Activated T-helper 17 cell treated with anti-CD3 and anti-CD28 coated beads, Interleukin-2, amount 50 U/mL, for 72 hours (primary cell): ENCODE results near the gene DTX2. TPM values are rescaled to one million over a fixed set of nuclear protein-coding genes. Genes with fewer than 3 reads are reported as not detected.
"Not testable (repeated sequence)": the region's sequence is repeated elsewhere in the genome, so short reads cannot be mapped to it uniquely, and the experiment has no call there.

Experiments used
- ATAC-seq: fragments of 150-1000 bp; cut with Tn5 transposase; replicated peaks from 2 replicates; pipeline ENCODE4 v1.10.0; 2021; ENCODE audit warnings: mild to moderate bottlenecking, moderate library complexity
- H3K27ac Mint-ChIP-seq: one replicate; pipeline ENCODE4 v1.8.0; 2022; ENCODE audit warnings: mixed read lengths
- H3K27me3 Mint-ChIP-seq: one replicate; pipeline ENCODE4 v1.8.0; 2022; ENCODE audit warnings: mixed read lengths
- H3K36me3 Mint-ChIP-seq: one replicate; pipeline ENCODE4 v1.8.0; 2022; ENCODE audit warnings: low read depth, mild to moderate bottlenecking, mixed read lengths
- H3K4me1 Mint-ChIP-seq: one replicate; pipeline ENCODE4 v1.8.0; 2022; ENCODE audit warnings: mixed read lengths
- H3K4me3 Mint-ChIP-seq: one replicate; pipeline ENCODE4 v1.8.0; 2022; ENCODE audit warnings: mild to moderate bottlenecking, mixed read lengths
- H3K9me3 Mint-ChIP-seq: one replicate; pipeline ENCODE4 v1.8.0; 2022; ENCODE audit warnings: mixed read lengths
- total RNA-seq, 2 donors: library from RNA; stranded (reverse); gene quantifications; one replicate each; pipeline ENCODE4 v1.2.3, GENCODE V29; 2022

DTX2 gene
- total RNA-seq, 2 donors from 2014 or later: 26.4 to 32.6 TPM

DNA sequence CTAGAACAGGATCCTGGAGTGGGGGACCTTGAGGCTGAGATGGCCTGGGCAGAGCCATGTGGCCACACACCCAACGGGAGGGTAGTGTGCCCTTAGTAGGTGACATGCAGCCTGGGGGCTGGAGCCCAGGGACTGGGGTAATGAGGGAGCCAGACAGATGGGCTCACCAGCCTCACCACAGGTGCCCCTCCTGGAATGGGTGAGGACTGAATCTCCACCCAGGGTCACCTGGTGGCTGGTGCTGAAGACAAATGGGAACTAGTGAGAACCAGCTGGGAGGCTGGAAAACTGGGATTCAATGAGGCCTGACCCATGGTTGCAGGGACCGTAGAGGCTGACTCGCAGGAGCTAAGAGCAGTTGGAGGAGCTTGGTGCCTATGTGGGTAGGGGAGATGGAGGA is 30.7 kb upstream of the DTX2 start:
- H3K4me1 Mint-ChIP-seq: no peaks in the 10 kb centered on the region
- no peaks in the 10 kb centered on the region for H3K36me3 Mint-ChIP-seq
- H3K9me3 Mint-ChIP-seq: no peaks in the 10 kb centered on the region
- no peak overlapping the region for H3K4me3 Mint-ChIP-seq
- ATAC-seq: no peak
- no peak overlapping the region for H3K27ac Mint-ChIP-seq
- no peaks in the 10 kb centered on the region for H3K27me3 Mint-ChIP-seq

DNA sequence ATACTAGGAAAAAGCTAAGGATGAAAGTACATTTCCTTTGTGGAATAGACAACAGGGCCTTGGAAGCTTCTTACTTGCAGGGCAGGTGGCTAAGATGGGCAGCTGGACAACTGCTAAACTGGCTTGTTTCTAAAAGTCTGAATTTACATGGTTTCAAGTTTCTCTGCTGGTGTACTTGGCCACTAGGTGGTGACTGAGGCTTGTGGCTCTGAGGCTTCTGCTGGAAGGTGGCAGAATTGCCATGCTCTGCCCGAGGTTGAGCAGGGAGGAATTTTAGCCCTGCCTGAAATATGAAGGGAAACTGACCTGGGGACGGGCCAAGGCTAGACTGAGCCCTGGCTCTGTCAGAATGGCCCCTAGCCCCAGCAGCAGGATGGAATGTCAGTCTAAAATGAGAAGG is 23.6 kb upstream of the DTX2 start:
- H3K27ac Mint-ChIP-seq, H3K36me3 Mint-ChIP-seq, H3K4me1 Mint-ChIP-seq, H3K27me3 Mint-ChIP-seq, H3K4me3 Mint-ChIP-seq, H3K9me3 Mint-ChIP-seq: not testable (repeated sequence)
- peak; percentile 70 for ATAC-seq

DNA sequence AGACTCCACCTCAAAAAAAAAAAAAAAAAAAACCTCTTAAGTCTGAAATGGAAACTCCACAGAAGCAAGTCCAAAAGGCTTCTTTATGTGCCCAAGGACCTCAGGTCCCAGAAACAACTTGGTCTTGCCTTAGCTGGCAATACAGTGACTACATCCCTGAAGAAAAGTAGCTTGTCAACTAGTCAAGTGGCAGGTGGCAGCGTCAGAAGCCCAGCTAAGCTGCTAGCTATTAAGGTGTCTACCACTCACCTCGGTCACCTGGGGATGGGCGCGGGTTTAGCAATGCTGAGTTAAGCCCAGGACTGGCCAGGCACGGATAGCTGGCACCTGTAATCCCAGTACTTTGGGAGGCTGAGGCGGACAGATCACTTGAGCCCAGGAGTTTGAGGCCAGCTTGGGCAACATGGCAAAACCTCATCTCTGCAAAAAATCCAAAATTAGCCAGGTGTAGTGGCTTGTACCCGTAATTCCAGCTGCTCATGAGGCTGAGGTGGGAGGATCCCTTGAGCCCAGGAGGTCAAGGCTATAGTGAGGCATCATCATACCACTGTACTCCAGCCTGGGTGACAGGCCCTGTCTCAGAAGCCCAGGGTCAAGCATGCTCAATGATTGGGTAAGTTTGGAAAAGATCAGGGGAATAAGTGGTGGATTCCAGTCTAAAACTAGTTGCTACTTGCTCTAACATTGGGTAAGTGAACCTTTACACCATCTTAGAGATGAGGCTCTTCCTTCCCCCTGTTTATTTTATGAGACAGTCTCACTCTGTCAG is 22.2 kb upstream of the DTX2 start:
- not testable (repeated sequence) for ATAC-seq, H3K27ac Mint-ChIP-seq, H3K9me3 Mint-ChIP-seq, H3K4me3 Mint-ChIP-seq, H3K36me3 Mint-ChIP-seq, H3K27me3 Mint-ChIP-seq, H3K4me1 Mint-ChIP-seq

DNA sequence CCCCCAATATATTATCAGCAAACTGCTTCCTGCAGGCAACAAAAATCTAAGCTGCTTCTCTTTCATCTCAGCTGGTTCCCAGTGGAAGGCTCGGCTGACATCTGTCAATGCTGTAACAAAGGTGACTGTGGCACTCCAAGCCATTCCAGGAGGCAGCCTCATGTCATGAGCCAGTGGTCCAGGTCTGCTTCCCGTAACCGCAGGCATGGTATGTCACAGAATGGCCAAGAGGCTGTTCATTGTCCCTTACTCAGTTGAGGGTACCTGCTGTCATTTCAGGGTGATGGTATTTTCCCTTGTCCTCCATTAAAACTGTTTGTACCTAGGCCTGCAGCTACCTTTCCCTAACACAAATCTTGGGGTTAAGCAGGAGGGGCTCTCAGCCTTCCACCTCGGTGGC is 21.1 kb upstream of the DTX2 start:
- not testable (repeated sequence) for H3K36me3 Mint-ChIP-seq, H3K4me3 Mint-ChIP-seq, H3K27ac Mint-ChIP-seq, ATAC-seq, H3K4me1 Mint-ChIP-seq, H3K9me3 Mint-ChIP-seq, H3K27me3 Mint-ChIP-seq

DNA sequence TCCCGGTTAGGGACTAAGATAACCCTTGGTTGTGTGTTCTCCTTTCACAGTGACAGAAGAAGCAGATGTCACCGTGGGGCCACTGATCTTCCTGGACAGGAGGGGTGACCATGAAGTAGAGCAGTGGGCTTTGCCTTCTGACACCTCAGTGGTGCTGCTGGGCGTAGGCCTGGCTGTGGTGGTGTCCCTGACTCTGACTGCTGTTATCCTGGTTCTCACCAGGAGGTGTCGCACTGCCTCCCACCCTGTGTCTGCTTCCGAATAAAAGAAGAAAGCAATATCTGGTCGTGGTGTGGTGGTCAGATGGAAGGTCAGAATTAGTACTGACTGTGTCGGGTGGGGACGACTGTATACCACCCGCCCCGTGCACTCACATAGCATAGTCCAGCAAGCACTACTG is 19.7 kb upstream of the DTX2 start:
- not testable (repeated sequence) for H3K9me3 Mint-ChIP-seq

DNA sequence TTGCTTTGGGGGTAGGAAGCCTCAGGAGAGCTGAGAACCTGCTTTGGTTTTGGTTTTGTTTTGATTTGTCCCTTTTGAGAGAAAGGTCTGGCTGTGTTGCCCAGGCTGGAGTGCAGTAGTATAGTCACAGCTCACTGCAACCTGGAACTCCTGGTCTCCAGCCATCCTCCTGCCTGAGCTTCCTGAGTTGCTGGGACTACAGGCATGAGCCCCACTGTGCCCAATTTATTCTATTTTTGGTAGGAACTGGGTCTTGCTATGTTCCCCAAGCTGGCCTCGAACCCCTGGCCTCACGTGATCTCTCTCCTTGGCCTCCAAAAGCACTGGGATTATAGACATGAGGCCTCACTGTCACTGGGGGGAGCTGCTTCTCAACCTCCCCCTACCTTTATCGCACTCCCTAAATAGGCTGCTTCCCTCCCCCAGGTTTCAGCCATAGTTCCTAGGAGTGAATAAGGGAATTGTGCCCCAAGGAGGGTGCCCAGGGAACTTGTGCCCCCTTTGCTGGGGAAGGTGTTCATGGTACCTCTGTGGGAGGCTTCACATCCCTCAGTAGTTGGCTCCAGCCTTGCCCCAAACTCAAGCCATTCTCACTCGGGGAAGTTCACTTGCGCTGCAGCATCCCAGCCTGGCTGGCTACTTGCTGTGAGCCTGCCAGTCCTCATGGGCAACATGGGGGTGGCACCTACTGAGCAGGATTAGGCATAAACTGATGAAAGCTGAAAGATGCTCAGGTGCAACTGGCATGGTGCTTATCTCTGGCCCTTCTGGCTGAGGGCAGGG is 18.7 kb upstream of the DTX2 start:
- not testable (repeated sequence) for H3K4me3 Mint-ChIP-seq, H3K27ac Mint-ChIP-seq, H3K36me3 Mint-ChIP-seq, H3K4me1 Mint-ChIP-seq, H3K9me3 Mint-ChIP-seq, H3K27me3 Mint-ChIP-seq, ATAC-seq

More for the DNA sequence above, 19.7 kb upstream of the DTX2 start:
- H3K27ac Mint-ChIP-seq, H3K27me3 Mint-ChIP-seq, H3K4me3 Mint-ChIP-seq, H3K36me3 Mint-ChIP-seq, H3K4me1 Mint-ChIP-seq: not testable (repeated sequence)
- ATAC-seq: peak; percentile 51

DNA sequence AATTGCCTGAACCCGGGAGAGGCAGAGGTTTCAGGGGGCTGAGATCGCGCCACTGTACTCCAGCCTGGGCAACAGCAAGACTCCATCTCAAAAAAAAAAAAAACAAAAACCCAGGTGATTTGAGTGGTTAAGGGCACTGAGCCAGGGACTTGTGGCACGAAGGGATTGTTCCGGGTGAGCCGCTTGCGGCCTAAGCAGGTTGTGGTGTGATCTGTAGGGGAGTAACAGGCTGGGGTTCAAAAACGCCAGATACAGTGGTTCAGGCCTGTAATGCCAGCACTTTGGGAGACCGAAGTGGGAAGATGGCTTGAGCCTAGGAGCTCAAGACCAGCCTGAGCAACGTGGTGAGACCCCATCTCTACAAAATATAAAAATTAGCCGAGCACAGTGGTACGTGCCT is 17.7 kb upstream of the DTX2 start:
- H3K27ac Mint-ChIP-seq: not testable (repeated sequence)
- peak; percentile 64 for ATAC-seq

DNA sequence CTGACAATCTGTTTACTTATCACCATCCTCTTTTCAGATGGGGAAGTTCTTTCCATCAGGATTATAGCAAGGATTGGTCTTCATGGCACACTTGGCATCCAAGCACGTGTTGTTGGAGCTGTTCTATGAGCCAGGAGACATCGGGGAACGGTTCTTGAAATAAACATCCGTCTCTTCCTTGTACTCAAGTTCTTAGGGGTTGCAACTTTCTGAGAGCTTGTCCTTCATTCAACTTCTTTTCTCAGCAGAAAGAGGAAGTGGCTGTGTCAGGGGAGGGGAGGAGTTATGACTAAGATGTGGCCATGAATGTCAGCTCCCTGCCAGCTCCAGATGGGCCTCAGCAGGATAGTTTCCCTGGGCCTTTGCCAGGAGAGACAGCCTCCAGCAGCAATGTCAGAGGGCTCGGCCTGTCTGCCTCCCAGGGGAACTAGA is 15.9 kb upstream of the DTX2 start:
- H3K27me3 Mint-ChIP-seq, H3K27ac Mint-ChIP-seq, H3K36me3 Mint-ChIP-seq, H3K9me3 Mint-ChIP-seq, H3K4me1 Mint-ChIP-seq: not testable (repeated sequence)
- peak overlapping the region; percentile 26 for H3K4me3 Mint-ChIP-seq
- ATAC-seq: peak; percentile 88

More for the DNA sequence above, 17.7 kb upstream of the DTX2 start:
- not testable (repeated sequence) for H3K9me3 Mint-ChIP-seq, H3K4me1 Mint-ChIP-seq, H3K4me3 Mint-ChIP-seq, H3K27me3 Mint-ChIP-seq, H3K36me3 Mint-ChIP-seq

DNA sequence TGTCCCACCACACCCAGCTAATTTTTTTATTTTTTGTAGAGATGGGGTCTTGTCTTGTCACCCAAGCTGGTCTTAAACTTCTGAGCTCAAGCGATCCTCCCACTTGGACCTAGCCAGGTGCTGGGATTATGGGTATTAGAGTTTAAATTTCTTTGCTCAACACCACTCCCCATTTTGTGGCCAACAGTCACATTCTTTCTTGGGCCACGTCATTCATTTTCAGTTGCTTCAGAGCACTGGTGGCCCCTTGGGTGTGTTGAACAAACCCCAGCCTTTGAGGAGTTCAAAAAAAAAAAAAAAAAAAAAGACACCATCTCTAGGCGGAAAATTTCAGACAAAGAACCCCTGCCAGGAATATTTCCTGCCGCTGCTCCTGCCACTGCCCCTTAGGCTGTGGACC is 4.5 kb upstream of the DTX2 start:
- not testable (repeated sequence) for ATAC-seq, H3K4me3 Mint-ChIP-seq, H3K4me1 Mint-ChIP-seq, H3K36me3 Mint-ChIP-seq, H3K27ac Mint-ChIP-seq, H3K27me3 Mint-ChIP-seq, H3K9me3 Mint-ChIP-seq

DNA sequence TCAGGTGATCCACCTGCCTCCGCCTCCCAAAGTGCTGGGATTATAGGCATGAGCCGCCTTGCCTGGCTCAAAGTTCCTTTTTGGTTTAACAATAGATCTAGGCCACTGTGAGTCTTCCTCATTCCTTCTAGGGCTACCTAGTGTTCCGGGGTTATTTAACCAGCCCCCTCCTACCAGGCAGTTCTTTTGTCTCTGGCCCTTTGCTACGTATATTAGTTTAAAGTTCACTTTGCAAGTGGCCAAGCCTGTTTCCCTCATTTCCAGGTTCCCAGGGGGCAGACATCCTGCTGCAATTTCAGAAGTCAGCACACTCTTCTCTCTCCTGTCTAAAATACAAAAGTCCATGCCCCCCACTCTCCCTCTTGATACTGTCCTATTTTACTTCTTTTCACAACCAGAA is 3.0 kb upstream of the DTX2 start:
- H3K4me3 Mint-ChIP-seq, H3K9me3 Mint-ChIP-seq, H3K36me3 Mint-ChIP-seq, H3K27me3 Mint-ChIP-seq, H3K4me1 Mint-ChIP-seq, H3K27ac Mint-ChIP-seq, ATAC-seq: not testable (repeated sequence)

DNA sequence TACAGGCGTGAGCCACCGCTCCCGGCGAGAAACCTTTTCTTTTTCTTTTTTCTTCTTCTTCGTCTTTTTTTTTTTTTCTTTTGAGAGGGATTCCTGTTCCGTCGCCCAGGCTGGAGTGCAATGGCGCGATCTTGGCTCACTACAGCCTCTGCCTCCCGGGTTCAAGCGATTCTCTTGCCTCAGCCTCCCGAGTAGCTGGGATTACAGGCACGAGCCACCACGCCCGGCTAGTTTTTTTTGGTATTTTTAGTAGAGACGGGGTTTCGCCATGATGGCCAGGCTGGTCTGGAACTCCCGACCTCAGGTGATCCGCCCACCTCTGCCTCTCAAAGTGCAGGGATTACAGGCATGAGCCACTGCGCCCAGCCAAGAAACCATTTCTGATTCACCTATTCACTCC is 742 bp upstream of the DTX2 start:
- H3K36me3 Mint-ChIP-seq, ATAC-seq, H3K4me1 Mint-ChIP-seq, H3K27ac Mint-ChIP-seq, H3K4me3 Mint-ChIP-seq, H3K27me3 Mint-ChIP-seq, H3K9me3 Mint-ChIP-seq: not testable (repeated sequence)

DNA sequence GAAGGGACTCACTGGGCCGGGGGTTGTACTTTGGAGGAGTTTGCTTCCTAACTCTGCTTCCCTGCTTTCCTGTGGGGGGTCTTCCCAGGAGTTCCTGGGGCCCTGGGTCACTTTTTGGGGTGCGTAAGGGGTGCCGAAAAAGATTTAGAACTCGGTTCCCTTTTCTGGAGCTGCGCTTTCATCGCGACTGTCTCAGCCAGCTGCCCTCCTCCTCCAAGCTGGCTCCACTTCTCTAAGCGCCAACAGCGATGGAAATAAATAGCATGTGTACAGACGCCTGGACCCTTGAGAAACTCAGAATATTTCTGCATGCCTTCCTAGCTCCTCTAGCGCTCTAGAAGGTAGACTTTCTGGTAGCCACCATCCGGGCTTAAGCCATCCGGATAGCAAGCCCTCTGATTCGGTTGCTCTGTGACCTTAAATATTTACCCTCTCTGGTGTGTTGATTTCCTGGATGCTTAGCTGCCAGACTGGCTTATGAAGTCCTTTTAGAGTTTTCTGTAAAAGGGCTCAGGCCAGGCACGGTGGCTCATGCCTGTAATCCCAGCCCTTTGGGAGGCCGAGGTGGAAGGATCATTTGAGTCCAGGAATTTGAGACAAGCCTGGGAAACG is 868 bp downstream of the DTX2 start:
- H3K9me3 Mint-ChIP-seq, H3K27me3 Mint-ChIP-seq, H3K27ac Mint-ChIP-seq, ATAC-seq, H3K4me1 Mint-ChIP-seq, H3K36me3 Mint-ChIP-seq, H3K4me3 Mint-ChIP-seq: not testable (repeated sequence)

DNA sequence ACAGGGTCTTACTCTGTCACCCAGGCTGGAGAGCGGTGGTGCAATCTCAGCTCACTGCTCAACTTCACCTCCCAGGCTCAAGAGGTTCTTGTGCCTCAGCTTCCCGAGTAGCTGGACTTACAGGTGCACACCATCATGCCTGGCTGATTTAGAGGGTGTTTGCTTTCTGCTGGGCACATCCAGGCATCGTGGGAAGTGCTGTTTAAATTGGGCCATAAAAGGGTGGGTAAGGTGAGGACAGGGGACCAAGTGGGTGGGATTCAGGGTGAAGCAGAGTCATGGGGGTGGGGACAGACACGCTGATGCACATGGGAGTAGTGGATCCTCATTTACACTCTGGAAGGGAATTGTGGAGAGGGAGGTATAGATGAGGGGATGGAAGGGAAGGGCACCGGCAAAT is 3.5 kb downstream of the DTX2 start:
- not testable (repeated sequence) for H3K36me3 Mint-ChIP-seq, H3K4me1 Mint-ChIP-seq, H3K27ac Mint-ChIP-seq, ATAC-seq, H3K27me3 Mint-ChIP-seq, H3K9me3 Mint-ChIP-seq, H3K4me3 Mint-ChIP-seq

DNA sequence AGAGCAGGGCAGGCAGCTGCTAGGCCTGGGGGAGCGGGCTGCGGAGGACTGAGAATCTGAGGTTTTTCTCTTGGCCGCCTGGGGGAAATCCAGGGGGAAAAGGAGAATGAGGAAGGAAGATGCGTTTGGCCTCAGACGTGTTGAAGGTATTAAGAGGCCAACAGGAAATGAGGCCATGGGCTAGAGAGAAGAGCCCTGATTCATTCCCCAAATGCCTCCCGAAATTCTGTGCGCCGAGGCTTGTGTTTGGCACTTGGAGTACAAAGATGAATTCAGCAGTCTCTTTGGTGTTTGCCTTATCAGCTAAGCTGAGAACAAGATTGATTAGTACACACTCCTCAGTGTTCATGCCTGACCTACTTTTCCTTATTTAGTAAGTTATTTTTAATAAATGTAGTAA is 4.4 kb downstream of the DTX2 start:
- H3K36me3 Mint-ChIP-seq, H3K27ac Mint-ChIP-seq, H3K4me3 Mint-ChIP-seq, ATAC-seq, H3K4me1 Mint-ChIP-seq, H3K9me3 Mint-ChIP-seq, H3K27me3 Mint-ChIP-seq: not testable (repeated sequence)

DNA sequence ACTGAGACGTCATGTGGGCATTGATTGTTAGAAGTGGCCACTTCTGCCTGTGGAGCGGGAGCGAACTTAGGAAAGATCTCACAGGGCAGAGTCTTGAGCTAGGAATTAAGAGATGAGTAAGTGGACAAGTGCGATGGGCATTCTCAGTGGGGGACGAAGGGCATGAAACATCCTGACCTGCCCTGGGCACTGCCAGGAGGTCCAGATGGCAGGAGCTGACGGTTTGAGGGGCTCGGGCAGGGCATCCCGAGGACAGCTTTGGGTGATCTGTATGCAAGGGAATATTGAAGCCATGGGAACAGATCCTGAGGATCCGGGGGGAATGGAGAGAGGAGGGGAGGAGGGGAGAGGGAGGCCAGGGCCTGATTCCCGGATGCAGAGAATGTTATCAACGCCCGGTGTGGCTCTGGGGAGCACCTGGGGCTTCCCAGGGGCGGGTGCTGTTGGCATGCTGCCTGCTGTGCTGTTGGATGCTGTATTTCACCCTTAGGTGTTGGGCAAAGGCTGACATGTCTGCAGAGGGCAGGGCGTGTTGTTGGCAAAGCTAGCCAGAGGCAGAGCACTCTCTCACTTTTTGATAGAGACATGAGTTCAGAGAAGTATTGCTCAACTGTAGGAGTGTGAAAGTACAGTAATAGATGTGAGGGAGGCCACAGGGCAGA is 6.4 kb downstream of the DTX2 start:
- peak; percentile 26 for ATAC-seq
- not testable (repeated sequence) for H3K4me3 Mint-ChIP-seq, H3K27me3 Mint-ChIP-seq

More for the DNA sequence above, 6.4 kb downstream of the DTX2 start:
- not testable (repeated sequence) for H3K36me3 Mint-ChIP-seq, H3K27ac Mint-ChIP-seq, H3K4me1 Mint-ChIP-seq, H3K9me3 Mint-ChIP-seq
